ENCODE results near the gene HSPG2. TPM values are rescaled to one million over a fixed set of nuclear protein-coding genes. Genes with fewer than 3 reads are reported as not detected.

The HSPG2 gene
- total and polyA plus RNA-seq, 9 of the 15 experiments (the other 6 are each of a cell fraction or from before 2014, with no cell fraction given): 0.14 to 160 (median 15.7) TPM

GRCh38 chr1:21852282-21853130 lies 84.6 kb downstream of the HSPG2 start (continued):
- no peak for TF ChIP-seq CUX1 (CRISPR knock-in tag; IDR thresholded peaks at IDR 0.05)
- peak; percentile 17; the same call in 1 of the 2 replicates for TF ChIP-seq SPI1 (IDR thresholded peaks at IDR 0.05; ENCODE audit: borderline replicate concordance, low read depth, low read length)
- no peak for TF ChIP-seq NELFE (IDR thresholded peaks at IDR 0.05; ENCODE audit: insufficient read depth, insufficient read length)
- TF ChIP-seq ZNF551 (CRISPR knock-in tag; IDR thresholded peaks at IDR 0.05): no peak
- TF ChIP-seq HNRNPL (IDR thresholded peaks at IDR 0.05; ENCODE audit: low read depth, low read length): peak; percentile 67; the same call in 1 of the 2 replicates
- TF ChIP-seq MAFK (IDR thresholded peaks at IDR 0.05; ENCODE audit: low read length): no peak
- no peak for TF ChIP-seq MLX (CRISPR knock-in tag; conservative IDR thresholded peaks at IDR 0.05)
- TF ChIP-seq ZNF584 (CRISPR knock-in tag; IDR thresholded peaks at IDR 0.05; ENCODE audit: low read depth): no peak
- TF ChIP-seq TFAP4 (CRISPR knock-in tag; IDR thresholded peaks at IDR 0.05; ENCODE audit: borderline replicate concordance): no peak
- no peak for TF ChIP-seq HSF4 (CRISPR knock-in tag; IDR thresholded peaks at IDR 0.05; ENCODE audit: borderline replicate concordance)
- TF ChIP-seq SRSF7 (optimal IDR thresholded peaks at IDR 0.05; ENCODE audit: low read depth, low read length): no peak
- no peak for TF ChIP-seq TRIM24 (IDR thresholded peaks at IDR 0.05)
